IPS-18c (cell line): ENCODE data around the gene PFKFB3.

Experiments used
- H3K4me3 ChIP-seq: 2 replicates; pipeline ENCODE4 v1.7.0; 2013; ENCODE audit warnings: low read depth, mild to moderate bottlenecking, low read length, moderate library complexity; ENCODE audit not compliant: insufficient read depth
- H3K9me3 ChIP-seq: one replicate; pipeline ENCODE4 v1.6.1; 2013; ENCODE audit warnings: mild to moderate bottlenecking, low read length, moderate library complexity; ENCODE audit not compliant: control insufficient read depth, insufficient read depth

PFKFB3 gene

GRCh38 chr10:6298428-6298827, 95.7 kb downstream of the PFKFB3 start:
- Histone ChIP-seq H3K4me3 (no peak overlapping the region), H3K9me3 (no peaks in the 10 kb centered on the region)

- no peaks in the 10 kb centered on the region for H3K9me3 ChIP-seq
- no peak overlapping the region for H3K4me3 ChIP-seq
Measured at GRCh38 chr10:6299234-6299633, 96.5 kb downstream of the PFKFB3 start.

GRCh38 chr10:6299743-6300105, 97.0 kb downstream of the PFKFB3 start:
- no peak overlapping the region for H3K4me3 ChIP-seq
- H3K9me3 ChIP-seq, result no peaks in the 10 kb centered on the region

GRCh38 chr10:6300106-6300783, 97.5 kb downstream of the PFKFB3 start:
- no peak overlapping the region for H3K4me3 ChIP-seq
- no peaks in the 10 kb centered on the region for H3K9me3 ChIP-seq

GRCh38 chr10:6300784-6301460, 98.2 kb downstream of the PFKFB3 start:
- no peaks in the 10 kb centered on the region for H3K9me3 ChIP-seq
- H3K4me3 ChIP-seq, result no peak overlapping the region

GRCh38 chr10:6301488-6302075, 98.8 kb downstream of the PFKFB3 start:
- Histone ChIP-seq H3K9me3 (no peaks in the 10 kb centered on the region), H3K4me3 (no peak overlapping the region)
